OCI-LY1 (cell line): ENCODE measurements around the gene CUX1.

ENCODE experiments used
- H2AFZ ChIP-seq: fragments of 200-600 bp; sonication (generic), shearing (Covaris generic); 2 replicates; pipeline ENCODE4 v1.6.0; 2014; ENCODE audit warnings: antibody characterized with exemption, mild to moderate bottlenecking, low read length
- H3F3A ChIP-seq: fragments of 200-600 bp; sonication (generic), shearing (Covaris generic); 2 replicates; pipeline ENCODE4 v1.6.0; 2014; ENCODE audit warnings: mild to moderate bottlenecking, antibody characterized with exemption, low read length, moderate library complexity; ENCODE audit not compliant: insufficient read depth
- H3K27ac ChIP-seq: fragments of 200-600 bp; sonication (generic); 2 replicates; pipeline ENCODE4 v1.5.1; 2014; ENCODE audit warnings: low read length, mixed run types, mild to moderate bottlenecking, low read depth; ENCODE audit not compliant: poor library complexity, severe bottlenecking
- H3K27me3 ChIP-seq: fragments of 200-600 bp; sonication (generic); 2 replicates; pipeline ENCODE4 v1.6.0; 2014; ENCODE audit warnings: antibody characterized with exemption, mild to moderate bottlenecking, low read length, moderate library complexity; ENCODE audit not compliant: insufficient read depth
- H3K36me3 ChIP-seq: fragments of 200-600 bp; sonication (generic); 2 replicates; pipeline ENCODE4 v1.6.1; 2014; ENCODE audit warnings: mild to moderate bottlenecking, antibody characterized with exemption, low read length, moderate library complexity, mixed read lengths; ENCODE audit not compliant: insufficient read depth
- H3K4me1 ChIP-seq: fragments of 200-600 bp; sonication (generic); 2 replicates; pipeline ENCODE4 v1.5.1; 2014; ENCODE audit warnings: mild to moderate bottlenecking, low read length, moderate library complexity; ENCODE audit not compliant: insufficient read depth, severe bottlenecking
- H3K4me2 ChIP-seq: fragments of 200-600 bp; sonication (generic), shearing (Covaris generic); 2 replicates; pipeline ENCODE4 v1.6.1; 2014; ENCODE audit warnings: low read length
- H3K4me3 ChIP-seq: fragments of 200-600 bp; sonication (generic); 2 replicates; pipeline ENCODE4 v1.5.1; 2014; ENCODE audit warnings: low read length, low read depth, mild to moderate bottlenecking, mixed read lengths; ENCODE audit not compliant: poor library complexity, severe bottlenecking
- H3K79me2 ChIP-seq: fragments of 200-600 bp; shearing (Covaris generic); 2 replicates; pipeline ENCODE4 v1.6.1; 2016; ENCODE audit warnings: mixed run types, low read length, mixed read lengths; ENCODE audit not compliant: insufficient read depth
- H3K9ac ChIP-seq: fragments of 200-600 bp; sonication (generic), shearing (Covaris generic); 2 replicates; pipeline ENCODE4 v1.6.1; 2014; ENCODE audit warnings: mild to moderate bottlenecking, low read length, mixed read lengths
- H3K9me2 ChIP-seq: fragments of 200-600 bp; sonication (generic), shearing (Covaris generic); 2 replicates; pipeline ENCODE4 v1.6.1; 2014; ENCODE audit warnings: low read depth, mild to moderate bottlenecking, low read length, mixed read lengths
- H3K9me3 ChIP-seq: fragments of 200-600 bp; shearing (Covaris generic); 2 replicates; pipeline ENCODE4 v1.6.1; 2014; ENCODE audit warnings: low read length, mixed read lengths
- H4K20me1 ChIP-seq: fragments of 200-600 bp; sonication (generic), shearing (Covaris generic); 2 replicates; pipeline ENCODE4 v1.6.0; 2016; ENCODE audit warnings: mild to moderate bottlenecking, low read length; ENCODE audit not compliant: insufficient read depth
- EZH2 ChIP-seq: fragments of 200-600 bp; sonication (generic), shearing (Covaris generic); IDR thresholded peaks from 2 replicates; pipeline ENCODE4 v1.8.0; 2017; ENCODE audit warnings: borderline replicate concordance, mixed run types, mild to moderate bottlenecking, antibody characterized with exemption, low read length, moderate library complexity, mixed read lengths
- TF ChIP-seq, protein P1 (sequence below): fragments of 200-600 bp; sonication (generic), shearing (Covaris generic); IDR thresholded peaks from 2 replicates; pipeline ENCODE4 v1.5.1; 2017; ENCODE audit warnings: mild to moderate bottlenecking, antibody characterized with exemption, low read length, moderate library complexity, mixed read lengths

Gene CUX1

DNA sequence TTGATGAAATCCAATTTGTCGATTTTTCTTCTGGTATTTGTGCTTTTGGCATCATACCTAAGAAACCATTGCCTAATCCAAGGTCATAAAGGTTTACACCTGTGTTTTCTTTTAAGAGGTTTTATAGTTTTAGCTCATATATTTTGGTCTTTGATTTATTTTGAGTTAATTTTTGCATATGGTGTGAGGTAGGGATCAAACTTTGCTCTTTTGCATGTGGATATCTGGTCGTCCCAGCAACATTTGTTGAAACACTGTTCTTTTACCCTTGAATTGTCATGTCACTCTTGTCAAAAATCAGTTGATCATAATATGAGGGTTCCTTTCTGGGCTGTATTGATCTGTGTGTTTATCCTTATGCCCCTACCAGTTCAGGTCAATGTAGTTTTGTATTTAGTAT lies 236.7 kb downstream of the CUX1 start:
- Histone ChIP-seq H3K9ac (no peak overlapping the region), H3K4me2 (no peak overlapping the region), H3K9me3 (peaks cover 13% of the 10 kb centered on the region; the same call in 1 of the 2 replicates), H3K27ac (no peak overlapping the region), H3K79me2 (peaks cover 28% of the 10 kb centered on the region), H4K20me1 (no peaks in the 10 kb centered on the region), H3F3A (no peaks in the 10 kb centered on the region), H3K4me3 (no peak overlapping the region), H3K4me1 (peaks cover 13% of the 10 kb centered on the region), H3K9me2 (no peaks in the 10 kb centered on the region), H2AFZ (no peak overlapping the region), H3K27me3 (no peaks in the 10 kb centered on the region), H3K36me3 (peaks cover 65% of the 10 kb centered on the region)
- TF ChIP-seq, protein P1, sequence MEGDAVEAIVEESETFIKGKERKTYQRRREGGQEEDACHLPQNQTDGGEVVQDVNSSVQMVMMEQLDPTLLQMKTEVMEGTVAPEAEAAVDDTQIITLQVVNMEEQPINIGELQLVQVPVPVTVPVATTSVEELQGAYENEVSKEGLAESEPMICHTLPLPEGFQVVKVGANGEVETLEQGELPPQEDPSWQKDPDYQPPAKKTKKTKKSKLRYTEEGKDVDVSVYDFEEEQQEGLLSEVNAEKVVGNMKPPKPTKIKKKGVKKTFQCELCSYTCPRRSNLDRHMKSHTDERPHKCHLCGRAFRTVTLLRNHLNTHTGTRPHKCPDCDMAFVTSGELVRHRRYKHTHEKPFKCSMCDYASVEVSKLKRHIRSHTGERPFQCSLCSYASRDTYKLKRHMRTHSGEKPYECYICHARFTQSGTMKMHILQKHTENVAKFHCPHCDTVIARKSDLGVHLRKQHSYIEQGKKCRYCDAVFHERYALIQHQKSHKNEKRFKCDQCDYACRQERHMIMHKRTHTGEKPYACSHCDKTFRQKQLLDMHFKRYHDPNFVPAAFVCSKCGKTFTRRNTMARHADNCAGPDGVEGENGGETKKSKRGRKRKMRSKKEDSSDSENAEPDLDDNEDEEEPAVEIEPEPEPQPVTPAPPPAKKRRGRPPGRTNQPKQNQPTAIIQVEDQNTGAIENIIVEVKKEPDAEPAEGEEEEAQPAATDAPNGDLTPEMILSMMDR, result no peak
- TF ChIP-seq EZH2, result no peak

DNA sequence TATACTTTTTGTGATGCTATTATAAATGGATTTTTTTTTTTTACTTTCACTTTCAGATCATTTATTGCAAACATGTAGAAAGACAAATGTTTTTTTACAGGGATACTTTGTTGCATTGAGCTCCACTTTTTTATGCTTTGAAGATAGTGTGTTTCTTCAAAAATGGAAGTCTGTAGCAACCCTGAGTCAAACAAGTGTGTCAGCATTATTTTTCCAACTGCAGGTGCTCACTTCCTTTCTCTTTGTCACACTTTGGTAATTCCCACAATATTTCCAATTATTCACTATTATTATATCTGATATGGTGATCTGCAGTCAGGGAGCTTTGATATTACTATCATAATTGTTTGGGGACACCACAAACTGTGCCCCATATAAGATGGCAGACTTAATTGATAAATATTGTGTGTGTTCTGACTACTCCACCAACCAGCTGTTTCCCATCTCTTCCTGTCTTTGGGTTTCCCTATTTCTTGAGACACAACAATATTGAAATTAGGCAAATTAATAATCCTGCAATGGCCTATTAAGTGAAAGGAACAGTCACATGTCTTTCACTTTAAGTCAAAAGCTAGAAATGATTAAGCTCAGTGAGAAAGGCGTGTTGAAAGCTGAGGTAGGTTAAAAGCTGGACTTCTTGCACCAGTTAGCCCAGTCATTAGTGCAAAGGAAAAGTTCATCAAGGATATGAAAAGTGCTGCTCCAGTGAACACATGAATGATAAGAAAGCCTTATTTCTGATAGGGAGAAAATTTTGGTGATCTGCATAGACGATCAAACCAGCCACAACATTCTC lies 238.0 kb downstream of the CUX1 start:
- Histone ChIP-seq H3K4me1 (peaks cover 17% of the 10 kb centered on the region), H4K20me1 (no peaks in the 10 kb centered on the region), H3K9me2 (no peaks in the 10 kb centered on the region), H3K9me3 (peaks cover 13% of the 10 kb centered on the region; the same call in 1 of the 2 replicates), H3K27ac (no peak overlapping the region), H3K4me3 (no peak overlapping the region), H3K79me2 (peaks cover 29% of the 10 kb centered on the region), H3K9ac (no peak overlapping the region), H3K4me2 (no peak overlapping the region), H2AFZ (no peak overlapping the region), H3K27me3 (no peaks in the 10 kb centered on the region), H3F3A (no peaks in the 10 kb centered on the region), H3K36me3 (peaks cover 54% of the 10 kb centered on the region)
- TF ChIP-seq EZH2, result no peak
- TF ChIP-seq, protein P1, result no peak

GRCh38 chr7:102059524-102059923 lies 242.1 kb downstream of the CUX1 start:
- Histone ChIP-seq H3K9me2 (no peaks in the 10 kb centered on the region), H4K20me1 (no peaks in the 10 kb centered on the region), H2AFZ (no peak overlapping the region), H3K79me2 (peaks cover 23% of the 10 kb centered on the region), H3K4me2 (no peak overlapping the region), H3K4me3 (no peak overlapping the region), H3F3A (no peaks in the 10 kb centered on the region), H3K9me3 (peaks cover 5% of the 10 kb centered on the region; the same call in 1 of the 2 replicates), H3K9ac (no peak overlapping the region), H3K27me3 (no peaks in the 10 kb centered on the region), H3K4me1 (peaks cover 57% of the 10 kb centered on the region), H3K36me3 (peaks cover 33% of the 10 kb centered on the region), H3K27ac (no peak overlapping the region)
- TF ChIP-seq EZH2, result no peak
- TF ChIP-seq, protein P1, result no peak
